ENCODE measurements around the gene DOCK2.

GRCh38 chr5:169736653-169737052 lies 99.6 kb downstream of the DOCK2 start:
- TF ChIP-seq CTCF (IDR thresholded peaks at IDR 0.05) (no peak), POLR2A (IDR thresholded peaks at IDR 0.05) (no peak), EP300 (IDR thresholded peaks at IDR 0.05) (no peak), POLR2AphosphoS5 (IDR thresholded peaks at IDR 0.05) (no peak)

All from upper lobe of left lung (tissue), 4 donors.